ENCODE measurements around the gene OR52I2.

OR52I2 gene

DNA sequence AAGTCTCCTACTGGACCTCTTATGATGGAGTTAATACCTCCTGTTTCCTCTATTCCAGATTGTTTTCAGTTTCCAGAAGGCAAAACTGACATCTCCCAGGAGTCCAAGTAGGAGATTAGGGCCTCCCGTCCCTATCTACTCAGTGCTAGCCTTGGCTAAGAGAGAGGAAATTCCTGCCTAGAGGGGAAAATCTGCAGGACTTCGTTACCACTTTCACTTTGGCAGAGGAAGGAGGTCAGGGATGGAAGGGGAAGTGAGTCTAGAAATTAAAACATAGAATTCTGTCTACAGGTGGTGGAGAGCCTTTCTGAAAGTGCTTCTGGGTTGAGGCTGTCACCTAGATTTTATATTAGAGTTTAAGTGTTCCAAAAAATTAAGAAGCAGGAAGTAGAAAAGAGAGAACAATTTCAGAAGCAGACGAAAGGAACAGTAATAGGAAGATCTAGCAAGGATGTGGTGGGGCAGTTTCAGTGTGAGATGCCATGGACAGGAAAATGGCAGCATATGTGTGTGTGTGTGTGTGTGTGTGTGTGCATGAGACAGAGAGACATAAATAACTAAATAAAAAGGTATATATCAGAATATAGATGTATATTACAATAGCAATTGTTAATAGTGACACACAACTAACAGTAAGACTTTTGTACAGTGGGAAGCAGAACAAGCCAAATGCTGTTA lies 28.9 kb downstream of the OR52I2 start:
- H3K9me3 ChIP-seq (ENCODE audit: severe bottlenecking) = peaks cover 8% of the 10 kb centered on the region
- no peak overlapping the region for H3K4me3 ChIP-seq (ENCODE audit: low read depth, low read length)
- no peak for TF ChIP-seq CTCF (IDR thresholded peaks at IDR 0.05; ENCODE audit: low read depth, low read length)
- no peak overlapping the region for H3K27ac ChIP-seq
- H3K36me3 ChIP-seq = no peaks in the 10 kb centered on the region
- DNase-seq = no peak
- H3K27me3 ChIP-seq (ENCODE audit: insufficient read depth, low read depth, severe bottlenecking) = peaks cover 13% of the 10 kb centered on the region

DNA sequence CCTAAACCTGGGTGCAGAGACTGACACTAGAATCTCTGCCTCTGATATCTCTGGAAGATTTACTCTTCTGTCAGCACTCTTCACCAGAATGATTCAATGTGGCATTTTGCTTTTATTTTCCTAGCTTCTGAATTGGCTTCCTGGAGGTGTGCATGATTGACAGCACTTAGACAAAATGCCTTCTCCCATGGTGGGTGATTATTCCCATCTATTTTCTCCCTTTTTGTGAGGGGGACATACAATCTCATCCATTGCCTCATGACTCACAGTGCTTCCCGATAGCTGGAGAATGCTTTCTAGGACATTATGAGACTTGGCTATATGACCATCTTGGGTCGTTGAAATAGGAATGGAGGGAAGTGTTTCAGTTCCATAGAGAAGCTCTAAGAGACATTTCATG lies 30.4 kb downstream of the OR52I2 start:
- H3K9me3 ChIP-seq (ENCODE audit: severe bottlenecking) = peaks cover 8% of the 10 kb centered on the region
- no peaks in the 10 kb centered on the region for H3K36me3 ChIP-seq
- TF ChIP-seq CTCF (IDR thresholded peaks at IDR 0.05; ENCODE audit: low read depth, low read length) = no peak
- no peak for DNase-seq
- peaks cover 20% of the 10 kb centered on the region for H3K27me3 ChIP-seq (ENCODE audit: insufficient read depth, low read depth, severe bottlenecking)
- H3K27ac ChIP-seq = no peak overlapping the region
- no peak overlapping the region for H3K4me3 ChIP-seq (ENCODE audit: low read depth, low read length)

- no peak for TF ChIP-seq CTCF (IDR thresholded peaks at IDR 0.05; ENCODE audit: low read depth, low read length)
- H3K36me3 ChIP-seq = no peaks in the 10 kb centered on the region
- H3K27ac ChIP-seq = no peak overlapping the region
- H3K9me3 ChIP-seq (ENCODE audit: severe bottlenecking) = peaks cover 6% of the 10 kb centered on the region
- no peak for DNase-seq
- H3K27me3 ChIP-seq (ENCODE audit: insufficient read depth, low read depth, severe bottlenecking) = peaks cover 28% of the 10 kb centered on the region
- H3K4me3 ChIP-seq (ENCODE audit: low read depth, low read length) = no peak overlapping the region
Measured at GRCh38 chr11:4615856-4616444, 34.4 kb downstream of the OR52I2 start.

DNA sequence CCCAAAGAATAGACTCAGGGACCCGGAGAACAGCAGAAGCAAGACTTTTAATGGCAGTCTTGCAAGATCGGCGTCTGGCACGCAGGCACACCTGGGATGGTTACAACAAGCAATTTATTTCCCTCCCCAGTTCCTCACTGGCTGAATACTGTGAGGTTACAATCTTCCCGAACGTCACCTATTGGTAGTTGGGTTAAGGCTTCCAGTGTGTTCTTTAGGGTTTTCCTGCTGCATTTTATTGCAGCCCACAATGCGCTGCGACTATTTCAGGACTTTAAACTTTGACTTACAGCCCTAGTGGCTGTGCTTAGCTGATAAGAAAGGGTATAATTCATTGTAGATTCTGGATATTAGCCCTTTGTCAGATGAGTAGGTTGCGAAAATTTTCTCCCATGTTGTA lies 38.0 kb downstream of the OR52I2 start:
- TF ChIP-seq CTCF (IDR thresholded peaks at IDR 0.05; ENCODE audit: low read depth, low read length) = no peak
- H3K27me3 ChIP-seq (ENCODE audit: insufficient read depth, low read depth, severe bottlenecking) = peaks cover 21% of the 10 kb centered on the region

DNA sequence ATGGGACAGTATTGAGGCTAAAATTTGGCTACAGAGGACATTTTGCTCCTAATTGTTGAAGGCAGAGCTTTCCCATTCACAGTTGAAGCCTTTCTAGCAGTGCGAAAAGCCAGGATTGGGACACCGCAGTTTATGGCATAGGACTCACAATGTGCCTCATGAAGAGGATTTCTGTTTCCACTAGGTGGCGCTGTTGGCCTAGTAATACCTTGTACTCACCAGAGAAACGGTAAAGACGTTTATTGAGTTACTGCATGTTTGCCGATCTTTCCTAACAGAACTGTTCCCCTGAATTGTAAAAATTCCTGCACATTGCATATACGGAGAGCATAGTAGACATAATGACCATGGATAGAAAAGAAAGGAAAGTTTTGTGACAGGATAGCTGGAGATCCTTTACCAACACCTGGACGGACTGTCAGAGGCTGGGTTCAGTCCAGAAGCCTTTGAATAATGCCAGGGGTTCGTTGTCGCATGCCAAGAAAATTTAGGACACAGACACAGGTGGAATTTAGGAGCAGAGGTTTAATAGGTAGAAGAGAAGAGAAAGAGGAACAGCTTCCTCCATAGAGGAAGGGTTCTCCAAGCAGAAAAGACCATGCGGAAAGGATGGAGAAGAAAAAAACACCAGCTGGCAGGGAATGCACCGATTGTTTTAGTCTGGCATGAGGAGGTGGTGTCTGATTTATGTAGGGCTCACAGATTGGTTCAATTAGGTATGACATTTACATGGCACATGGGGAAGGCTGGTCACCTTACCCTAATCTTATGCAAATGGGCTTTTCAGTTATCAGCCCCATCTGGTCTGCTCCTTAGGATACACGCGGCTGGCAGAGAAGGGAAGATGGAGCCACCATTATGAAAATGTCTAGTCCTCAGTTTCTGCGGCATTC lies 44.9 kb downstream of the OR52I2 start:
- H3K9me3 ChIP-seq (ENCODE audit: severe bottlenecking) = no peaks in the 10 kb centered on the region
- peak; percentile 74 for DNase-seq
- H3K27me3 ChIP-seq (ENCODE audit: insufficient read depth, low read depth, severe bottlenecking) = peaks cover 31% of the 10 kb centered on the region
- TF ChIP-seq CTCF (IDR thresholded peaks at IDR 0.05; ENCODE audit: low read depth, low read length) = peak; percentile 76
- H3K36me3 ChIP-seq = no peaks in the 10 kb centered on the region
- no peak overlapping the region for H3K4me3 ChIP-seq (ENCODE audit: low read depth, low read length)
- no peak overlapping the region for H3K27ac ChIP-seq

More for the DNA sequence above, 38.0 kb downstream of the OR52I2 start:
- H3K36me3 ChIP-seq = no peaks in the 10 kb centered on the region
- H3K27ac ChIP-seq = no peak overlapping the region
- H3K9me3 ChIP-seq (ENCODE audit: severe bottlenecking) = peaks cover 6% of the 10 kb centered on the region
- no peak for DNase-seq
- no peak overlapping the region for H3K4me3 ChIP-seq (ENCODE audit: low read depth, low read length)
